Measurements from ENCODE around the gene MPDZ. TPM values are rescaled to one million over a fixed set of nuclear protein-coding genes. Genes with fewer than 3 reads are reported as not detected.

Gene MPDZ
- total RNA-seq, 1 experiment from 2014 or later, result 0.12 TPM

- BruUV-seq (replicated peaks), result no TSS peak
- DNase-seq (ENCODE audit: low read depth, low spot score) (no peak), ATAC-seq (no peak)
- intact Hi-C loops (cut with micrococcal nuclease), result no loop called here
- H3K9me3 ChIP-seq (ENCODE audit: control insufficient read depth in 1 of 2, insufficient read depth in 1 of 2, low read depth in 1 of 2, low read length in 2 of 2), result no peaks in the 10 kb centered on the region
- no peak overlapping the region for H3K4me2 ChIP-seq (ENCODE audit: low read length)
- no peak overlapping the region for H3K27ac ChIP-seq (ENCODE audit: low read depth, low read length)
- no peaks in the 10 kb centered on the region for H3K36me3 ChIP-seq (ENCODE audit: control insufficient read depth in 1 of 2, insufficient read depth in 2 of 2, low read length in 2 of 2)
- no peaks in the 10 kb centered on the region for H3K4me1 ChIP-seq (ENCODE audit: control insufficient read depth in 1 of 2, insufficient read depth in 2 of 2, low read length in 2 of 2)
- no peaks in the 10 kb centered on the region for H3K79me2 ChIP-seq (ENCODE audit: insufficient read depth, low read length)
- TF ChIP-seq CBX3 (IDR thresholded peaks at IDR 0.05; ENCODE audit: low read depth), result no peak
- TF ChIP-seq RAD21 (IDR thresholded peaks at IDR 0.05; ENCODE audit: low read depth), result no peak
- no peak for TF ChIP-seq MAX (IDR thresholded peaks at IDR 0.05)
- no peak for TF ChIP-seq REST (IDR thresholded peaks at IDR 0.05; ENCODE audit: low read depth)
- no peak for TF ChIP-seq ELF1 (IDR thresholded peaks at IDR 0.05; ENCODE audit: borderline replicate concordance, low read depth)
- no peak for TF ChIP-seq TCF7L2 (IDR thresholded peaks at IDR 0.05; ENCODE audit: borderline replicate concordance, extremely low read depth, insufficient read depth, insufficient read length)
- TF ChIP-seq JUND (IDR thresholded peaks at IDR 0.05), result no peak
- no peak for TF ChIP-seq POLR2AphosphoS5 (IDR thresholded peaks at IDR 0.05; ENCODE audit: low read depth, low read length)
- H3K4me3 ChIP-seq (replicated peaks in 1 of 2; ENCODE audit: low read depth in 1 of 2, low read length in 2 of 2), result no peak overlapping the region
- ChIA-PET CTCF (no interaction called here), POLR2A (no interaction called here), RAD21 (ENCODE audit: low non-redundant PET in 1 of 2, low total read pairs in 2 of 2, uncharacterized antibody in 2 of 2, unreplicated experiment in 2 of 2) (no interaction called here)
- H3K9me2 ChIP-seq (ENCODE audit: insufficient read depth), result no peaks in the 10 kb centered on the region
- H2AFZ ChIP-seq (ENCODE audit: low read depth, low read length, poor library complexity, severe bottlenecking), result no peak overlapping the region
- H3K27me3 ChIP-seq (ENCODE audit: insufficient read depth, low read length), result no peaks in the 10 kb centered on the region
- H4K20me1 ChIP-seq (ENCODE audit: insufficient read depth), result no peaks in the 10 kb centered on the region
- no peak overlapping the region for H3K9ac ChIP-seq (ENCODE audit: low read length)
Observed at GRCh38 chr9:13252852-13253251, 26.6 kb downstream of the MPDZ start.

Data from HCT116 (cell line).